CD4-positive, alpha-beta T cell (primary cell): Measurements from ENCODE around the gene PRSS12. TPM values are rescaled to one million over a fixed set of nuclear protein-coding genes. Genes with fewer than 3 reads are reported as not detected.

Experiments
- ATAC-seq: fragments of 200-7000 bp; cut with Tn5 transposase; one replicate; pipeline ENCODE4 v1.10.0; 2022; ENCODE audit warnings: mild to moderate bottlenecking; ENCODE audit not compliant: poor library complexity
- CTCF ChIA-PET: fragments of 350-600 bp; sonication (Branson Sonifier 250); formaldehyde crosslinking; loops from one replicate; lab custom pipeline; 2021; ENCODE audit warnings: antibody characterized with exemption, inconsistent platforms; lab: Charles Lee
- POLR2A ChIA-PET: fragments of 350-600 bp; sonication (Branson Sonifier 250); formaldehyde crosslinking; loops from one replicate; lab custom pipeline; 2021; ENCODE audit warnings: antibody characterized with exemption, inconsistent platforms; lab: Charles Lee
- DNase-seq, 14 experiments: peaks; one replicate each; pipeline ENCODE4 v3.0.0-alpha.2; 2013 to 2020; ENCODE audit warnings: mixed read lengths in 2 of 14
- H3K27ac ChIP-seq, 2 donors: one replicate each; pipeline versions ENCODE4 v1.5.1 to v1.7.0; 2013; ENCODE audit warnings: low read length in 2 of 2, low read depth in 1 of 2, mild to moderate bottlenecking in 1 of 2
- H3K27me3 ChIP-seq, 2 experiments: 1 replicate in 1 of 2; 2 replicates in 1 of 2; pipeline versions ENCODE4 v1.6.1 to v1.7.0; 2013; ENCODE audit warnings: low read length in 2 of 2, control low read depth in 1 of 2, mild to moderate bottlenecking in 1 of 2, moderate library complexity in 1 of 2; ENCODE audit not compliant: insufficient read depth in 2 of 2, control insufficient read depth in 1 of 2
- H3K36me3 ChIP-seq: one replicate; pipeline ENCODE4 v1.6.1; 2013; ENCODE audit warnings: low read length, control low read depth; ENCODE audit not compliant: insufficient read depth
- H3K4me1 ChIP-seq: one replicate; pipeline ENCODE4 v1.6.1; 2013; ENCODE audit warnings: low read length, control low read depth; ENCODE audit not compliant: insufficient read depth
- H3K4me3 ChIP-seq: one replicate; pipeline ENCODE4 v1.5.1; 2013; ENCODE audit warnings: mild to moderate bottlenecking, low read length, moderate library complexity
- H3K9me3 ChIP-seq, 2 experiments: 1 replicate in 1 of 2; 2 replicates in 1 of 2; pipeline versions ENCODE4 v1.6.1 to v1.7.0; 2013; ENCODE audit warnings: low read length in 2 of 2, mild to moderate bottlenecking in 2 of 2, control low read depth in 1 of 2, moderate library complexity in 1 of 2; ENCODE audit not compliant: control insufficient read depth in 1 of 2, insufficient read depth in 1 of 2
- H3K27ac Mint-ChIP-seq: one replicate; pipeline ENCODE4 v1.8.0; 2020; ENCODE audit warnings: mixed read lengths
- H3K27me3 Mint-ChIP-seq: one replicate; pipeline ENCODE4 v1.8.0; 2021; ENCODE audit warnings: mixed read lengths
- H3K36me3 Mint-ChIP-seq: one replicate; pipeline ENCODE4 v1.8.0; 2021; ENCODE audit warnings: low read depth, mixed read lengths
- H3K4me1 Mint-ChIP-seq: one replicate; pipeline ENCODE4 v1.8.0; 2021; ENCODE audit warnings: low read depth, mixed read lengths
- H3K4me3 Mint-ChIP-seq: one replicate; pipeline ENCODE4 v1.8.0; 2020; ENCODE audit warnings: mild to moderate bottlenecking, mixed read lengths
- H3K9me3 Mint-ChIP-seq: one replicate; pipeline ENCODE4 v1.8.0; 2020; ENCODE audit warnings: mixed read lengths
- intact Hi-C, 2 experiments: fragments of 100-400 bp; cut with DNase I in 1 of 2; cut with micrococcal nuclease in 1 of 2; formaldehyde crosslinking; loops; one replicate each; pipeline versions ENCODE4 v1.15.1 to v1.9.0; 2023 to 2025; cut with DNase I, micrococcal nuclease
- total RNA-seq, 174 experiments: library from RNA in 2 of 174; stranded (reverse) in 2 of 174; gene quantifications; one replicate each; pipeline ENCODE4 v1.2.3 and lab custom pipeline; 2021 to 2026
- TF ChIP-seq, protein P1 (sequence below): fragments of 200-600 bp; IDR thresholded peaks from one replicate; pipeline ENCODE4 v1.8.0; 2022; ENCODE audit warnings: antibody characterized with exemption, mild to moderate bottlenecking

Gene PRSS12
- total RNA-seq, 2 experiments from 2014 or later, result not detected

DNA sequence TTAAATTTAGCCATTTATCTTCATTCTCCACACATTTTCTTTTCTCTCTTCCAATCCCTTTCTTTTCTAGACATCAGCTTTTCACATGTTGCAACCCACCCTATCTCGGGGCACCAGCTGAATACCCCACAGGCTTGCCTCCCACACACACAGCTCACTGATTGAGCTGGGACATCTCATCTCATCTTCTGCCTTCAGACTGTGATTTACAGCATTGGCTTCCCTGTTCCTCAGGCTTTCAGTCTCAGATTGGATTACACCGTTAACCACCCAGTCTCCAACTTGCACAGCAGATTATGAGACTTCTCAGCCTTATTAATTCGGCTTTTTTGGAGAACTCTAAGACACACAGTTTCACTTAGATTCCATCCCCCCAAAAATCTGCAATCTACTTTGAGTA lies 93.7 kb downstream of the PRSS12 start:
- POLR2A ChIA-PET, result no interaction called here
- H3K4me1 Mint-ChIP-seq, result no peaks in the 10 kb centered on the region
- no peaks in the 10 kb centered on the region for H3K36me3 ChIP-seq
- no peak overlapping the region for H3K4me3 ChIP-seq
- peaks cover 0 to 3% of the 10 kb centered on the region in 2 experiments for H3K27me3 ChIP-seq
- no peaks in the 10 kb centered on the region for H3K4me1 ChIP-seq
- TF ChIP-seq, protein P1, sequence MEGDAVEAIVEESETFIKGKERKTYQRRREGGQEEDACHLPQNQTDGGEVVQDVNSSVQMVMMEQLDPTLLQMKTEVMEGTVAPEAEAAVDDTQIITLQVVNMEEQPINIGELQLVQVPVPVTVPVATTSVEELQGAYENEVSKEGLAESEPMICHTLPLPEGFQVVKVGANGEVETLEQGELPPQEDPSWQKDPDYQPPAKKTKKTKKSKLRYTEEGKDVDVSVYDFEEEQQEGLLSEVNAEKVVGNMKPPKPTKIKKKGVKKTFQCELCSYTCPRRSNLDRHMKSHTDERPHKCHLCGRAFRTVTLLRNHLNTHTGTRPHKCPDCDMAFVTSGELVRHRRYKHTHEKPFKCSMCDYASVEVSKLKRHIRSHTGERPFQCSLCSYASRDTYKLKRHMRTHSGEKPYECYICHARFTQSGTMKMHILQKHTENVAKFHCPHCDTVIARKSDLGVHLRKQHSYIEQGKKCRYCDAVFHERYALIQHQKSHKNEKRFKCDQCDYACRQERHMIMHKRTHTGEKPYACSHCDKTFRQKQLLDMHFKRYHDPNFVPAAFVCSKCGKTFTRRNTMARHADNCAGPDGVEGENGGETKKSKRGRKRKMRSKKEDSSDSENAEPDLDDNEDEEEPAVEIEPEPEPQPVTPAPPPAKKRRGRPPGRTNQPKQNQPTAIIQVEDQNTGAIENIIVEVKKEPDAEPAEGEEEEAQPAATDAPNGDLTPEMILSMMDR, result no peak
- ATAC-seq (no peak), DNase-seq (no peak)
- no peak overlapping the region for H3K27ac ChIP-seq
- intact Hi-C loops, result no loop called here
- no peak overlapping the region for H3K27ac Mint-ChIP-seq
- no peaks in the 10 kb centered on the region for H3K9me3 ChIP-seq
- no peaks in the 10 kb centered on the region for H3K9me3 Mint-ChIP-seq
- no peaks in the 10 kb centered on the region for H3K27me3 Mint-ChIP-seq
- H3K36me3 Mint-ChIP-seq, result no peaks in the 10 kb centered on the region
- no peak overlapping the region for H3K4me3 Mint-ChIP-seq
- CTCF ChIA-PET, result no interaction called here

DNA sequence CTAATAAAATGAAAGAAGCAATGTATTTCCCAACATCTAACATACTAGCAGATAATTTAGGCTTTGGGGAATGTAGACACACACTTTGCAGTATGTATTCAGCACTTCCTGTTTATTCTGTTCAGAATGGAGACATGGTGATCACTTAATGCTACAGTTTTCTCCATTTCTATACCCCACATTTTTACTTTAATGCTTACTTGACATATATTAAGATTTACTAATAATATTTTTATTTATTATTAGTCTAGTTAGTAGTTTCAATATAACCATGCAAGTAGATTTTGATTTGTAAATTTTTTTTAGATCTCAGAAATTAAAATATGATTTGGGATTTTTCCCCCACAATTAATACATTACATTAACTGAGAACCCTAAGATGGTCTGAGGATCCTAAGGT lies 98.4 kb downstream of the PRSS12 start:
- TF ChIP-seq, protein P1, result no peak
- no peak overlapping the region for H3K27ac ChIP-seq
- Mint-ChIP-seq H3K4me3 (no peak overlapping the region), H3K36me3 (no peaks in the 10 kb centered on the region), H3K27me3 (no peaks in the 10 kb centered on the region), H3K27ac (no peak overlapping the region), H3K9me3 (no peaks in the 10 kb centered on the region), H3K4me1 (no peaks in the 10 kb centered on the region)
- no peak overlapping the region for H3K4me3 ChIP-seq
- H3K4me1 ChIP-seq, result no peaks in the 10 kb centered on the region
- no peaks in the 10 kb centered on the region for H3K36me3 ChIP-seq
- CTCF ChIA-PET, result interaction anchor here (0.6 kb wide), 1 partner anchor 1547 kb away, joined by 3 read pairs; no protein-coding TSS in a partner anchor
- DNase-seq (no peak), ATAC-seq (no peak)
- intact Hi-C loops, result no loop called here
- no peaks in the 10 kb centered on the region for H3K27me3 ChIP-seq
- H3K9me3 ChIP-seq, result no peaks in the 10 kb centered on the region
- POLR2A ChIA-PET, result no interaction called here

DNA sequence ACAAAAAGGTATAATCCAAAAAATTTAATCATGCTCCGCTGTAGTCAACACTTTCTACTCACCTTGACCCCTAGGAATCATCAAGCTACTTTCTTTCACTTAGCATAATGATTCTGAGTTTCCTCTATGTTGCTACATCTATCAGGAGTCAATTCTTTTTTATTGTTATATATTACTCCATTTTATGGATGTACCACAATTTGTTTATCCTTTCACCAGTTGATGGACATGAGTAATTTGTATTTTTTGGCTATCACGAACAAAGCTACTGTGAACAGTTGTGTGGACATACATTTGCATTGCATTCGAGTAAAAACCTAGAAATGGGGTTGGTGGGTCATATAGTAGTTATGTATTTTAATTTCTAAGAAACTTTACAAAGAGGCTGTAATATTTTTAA lies 102.9 kb downstream of the PRSS12 start:
- POLR2A ChIA-PET, result no interaction called here
- H3K4me3 ChIP-seq, result no peak overlapping the region
- CTCF ChIA-PET, result no interaction called here
- intact Hi-C loops, result no loop called here
- ATAC-seq (no peak), DNase-seq (no peak)
- no peak overlapping the region for H3K27ac ChIP-seq
- Mint-ChIP-seq H3K36me3 (no peaks in the 10 kb centered on the region), H3K4me3 (no peak overlapping the region), H3K9me3 (no peaks in the 10 kb centered on the region), H3K27ac (no peak overlapping the region), H3K27me3 (no peaks in the 10 kb centered on the region), H3K4me1 (peaks cover 4% of the 10 kb centered on the region)
- H3K9me3 ChIP-seq, result no peaks in the 10 kb centered on the region
- no peaks in the 10 kb centered on the region for H3K4me1 ChIP-seq
- no peaks in the 10 kb centered on the region for H3K36me3 ChIP-seq
- TF ChIP-seq, protein P1, result no peak
- H3K27me3 ChIP-seq, result no peaks in the 10 kb centered on the region
